ENCODE results near the gene VAV2. TPM values are rescaled to one million over a fixed set of nuclear protein-coding genes. Genes with fewer than 3 reads are reported as not detected.

Gene VAV2
- polyA plus RNA-seq, 1 of the 3 experiments (the other 2 are of a cell fraction): 14.9 TPM

GRCh38 chr9:133734590-133735414 lies 257.3 kb downstream of the VAV2 start:
- Histone ChIP-seq H3K9me3 (no peaks in the 10 kb centered on the region), H3K79me2 (ENCODE audit: insufficient read depth) (no peaks in the 10 kb centered on the region), H3K9ac (no peak overlapping the region), H3K27ac (ENCODE audit: low read depth in 2 of 2, low read length in 1 of 2) (no peak overlapping the region; a peak in 1 of 4 replicates), H3K9me2 (no peaks in the 10 kb centered on the region), H3K4me3 (ENCODE audit: low read depth in 2 of 2, low read length in 1 of 2) (no peak overlapping the region), H3K27me3 (ENCODE audit: insufficient read depth) (no peaks in the 10 kb centered on the region), H2AFZ (ENCODE audit: low read depth) (no peak overlapping the region), H3K4me1 (ENCODE audit: control insufficient read depth in 1 of 2, insufficient read depth in 2 of 2, low read depth in 1 of 2, low read length in 1 of 2) (peaks cover 3 to 31% of the 10 kb centered on the region in 2 experiments; a peak in 1 of 4 replicates), H4K20me1 (ENCODE audit: insufficient read depth) (no peaks in the 10 kb centered on the region), H3K4me2 (no peak overlapping the region), H3K36me3 (replicated peaks in 1 of 2; ENCODE audit: control insufficient read depth in 1 of 2, insufficient read depth in 2 of 2, low read length in 1 of 2) (no peaks in the 10 kb centered on the region), H3F3A (replicated peaks; ENCODE audit: insufficient read depth) (no peaks in the 10 kb centered on the region)
- no peak for DNase-seq
- TF ChIP-seq POLR2AphosphoS5 (IDR thresholded peaks at IDR 0.05; ENCODE audit: low read depth, low read length) (no peak), FOXM1 (IDR thresholded peaks at IDR 0.05; ENCODE audit: low read depth) (no peak), NRF1 (IDR thresholded peaks at IDR 0.05; ENCODE audit: low read depth, low read length) (no peak), FOXJ3 (CRISPR knock-in tag; IDR thresholded peaks at IDR 0.05) (no peak), IRF3 (IDR thresholded peaks at IDR 0.05; ENCODE audit: low read depth, low read length) (no peak), EZH2phosphoT487 (IDR thresholded peaks at IDR 0.05; ENCODE audit: borderline replicate concordance, low read depth) (no peak), MEF2A (IDR thresholded peaks at IDR 0.05; ENCODE audit: borderline replicate concordance, low read depth) (no peak), EP300 (IDR thresholded peaks at IDR 0.05; ENCODE audit: borderline replicate concordance in 1 of 2, low read depth in 1 of 2, low read length in 1 of 2) (no peak), FOSL2 (IDR thresholded peaks at IDR 0.05; ENCODE audit: borderline replicate concordance, low read depth) (no peak), TAF1 (IDR thresholded peaks at IDR 0.05; ENCODE audit: borderline replicate concordance, low read depth, low read length) (no peak), ZBTB33 (IDR thresholded peaks at IDR 0.05; ENCODE audit: borderline replicate concordance, low read depth) (no peak), GATA2 (CRISPR knock-in tag; IDR thresholded peaks at IDR 0.05) (no peak), PBX3 (IDR thresholded peaks at IDR 0.05) (no peak), MXI1 (IDR thresholded peaks at IDR 0.05; ENCODE audit: low read depth, low read length) (no peak)
- 79% methylated on average over 10 of the region's 23 CpGs for WGBS (ENCODE audit: low lambda C conversion rate)
- CTCF ChIA-PET: interaction anchor here (1.0 to 8.7 kb wide), 4 partner anchors 8 to 260 kb away, joined by 5 to 52 read pairs (median 8); no protein-coding TSS in a partner anchor
- POLR2A ChIA-PET: no interaction called here

Data from SK-N-SH (cell line).